GM20000 (cell line): Measurements from ENCODE around the gene KANK4.

Source experiments
- DNase-seq: peaks from one replicate; pipeline ENCODE4 v3.0.0; 2012; ENCODE audit warnings: low spot score
- TF ChIP-seq, protein P1 (sequence below): IDR thresholded peaks from 2 replicates; pipeline ENCODE4 v1.5.1; 2012; ENCODE audit warnings: mild to moderate bottlenecking, control low read depth; ENCODE audit errors: extremely low read depth, missing control alignments

Gene KANK4

GRCh38 chr1:62321446-62321845, 2.2 kb upstream of the KANK4 start:
- no peak for DNase-seq
- TF ChIP-seq, protein P1, sequence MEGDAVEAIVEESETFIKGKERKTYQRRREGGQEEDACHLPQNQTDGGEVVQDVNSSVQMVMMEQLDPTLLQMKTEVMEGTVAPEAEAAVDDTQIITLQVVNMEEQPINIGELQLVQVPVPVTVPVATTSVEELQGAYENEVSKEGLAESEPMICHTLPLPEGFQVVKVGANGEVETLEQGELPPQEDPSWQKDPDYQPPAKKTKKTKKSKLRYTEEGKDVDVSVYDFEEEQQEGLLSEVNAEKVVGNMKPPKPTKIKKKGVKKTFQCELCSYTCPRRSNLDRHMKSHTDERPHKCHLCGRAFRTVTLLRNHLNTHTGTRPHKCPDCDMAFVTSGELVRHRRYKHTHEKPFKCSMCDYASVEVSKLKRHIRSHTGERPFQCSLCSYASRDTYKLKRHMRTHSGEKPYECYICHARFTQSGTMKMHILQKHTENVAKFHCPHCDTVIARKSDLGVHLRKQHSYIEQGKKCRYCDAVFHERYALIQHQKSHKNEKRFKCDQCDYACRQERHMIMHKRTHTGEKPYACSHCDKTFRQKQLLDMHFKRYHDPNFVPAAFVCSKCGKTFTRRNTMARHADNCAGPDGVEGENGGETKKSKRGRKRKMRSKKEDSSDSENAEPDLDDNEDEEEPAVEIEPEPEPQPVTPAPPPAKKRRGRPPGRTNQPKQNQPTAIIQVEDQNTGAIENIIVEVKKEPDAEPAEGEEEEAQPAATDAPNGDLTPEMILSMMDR, result no peak

GRCh38 chr1:62318320-62318755, 896 bp downstream of the KANK4 start:
- TF ChIP-seq, protein P1, result no peak
- no peak for DNase-seq

GRCh38 chr1:62317021-62317768, 2.0 kb downstream of the KANK4 start:
- TF ChIP-seq, protein P1, result no peak
- DNase-seq, result no peak

DNA sequence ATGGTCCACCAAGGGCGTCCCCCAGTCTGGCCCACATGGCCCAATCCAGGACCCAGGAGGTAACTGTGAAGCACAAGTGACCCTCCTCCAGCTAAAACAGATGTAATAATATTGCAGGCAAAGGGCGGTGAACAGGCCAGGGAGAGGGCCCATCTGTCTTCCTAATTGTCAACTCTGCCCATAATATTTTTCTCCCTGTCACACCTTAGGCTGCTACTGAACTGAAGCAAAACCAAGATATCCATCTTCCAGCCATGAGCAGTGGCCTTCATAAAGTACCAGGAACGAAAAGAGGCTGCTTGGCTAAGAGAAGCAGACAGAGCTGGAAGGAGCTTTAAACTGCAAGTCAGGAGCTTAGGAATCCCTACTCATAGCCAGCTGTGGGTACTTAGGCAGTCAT, 3.1 kb downstream of the KANK4 start:
- TF ChIP-seq, protein P1, result no peak
- no peak for DNase-seq

DNA sequence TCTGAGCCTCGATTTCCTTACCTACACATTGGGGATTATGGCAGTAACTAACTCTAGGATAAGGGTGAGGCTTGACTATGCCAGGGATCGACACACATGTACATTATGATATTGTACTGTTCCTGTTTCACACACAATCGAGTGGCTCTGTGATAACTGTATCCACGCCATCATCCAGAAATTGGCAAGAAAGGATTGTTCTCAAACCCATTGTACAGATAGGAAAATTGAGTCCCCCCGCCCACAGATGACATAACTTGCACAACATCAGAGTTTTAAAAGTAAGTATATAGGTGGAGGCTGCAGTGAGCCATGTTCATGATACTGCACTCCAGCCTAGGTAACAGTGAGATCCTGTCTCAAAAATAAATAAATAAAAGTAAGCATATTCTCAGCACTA, 3.8 kb downstream of the KANK4 start:
- DNase-seq, result no peak

GRCh38 chr1:62314454-62315350, 4.5 kb downstream of the KANK4 start:
- TF ChIP-seq, protein P1, result no peak
- no peak for DNase-seq

More for the DNA sequence above, 3.8 kb downstream of the KANK4 start:
- TF ChIP-seq, protein P1, result no peak

- TF ChIP-seq, protein P1, result no peak
Measured at GRCh38 chr1:62312698-62313097, 6.5 kb downstream of the KANK4 start.

More at GRCh38 chr1:62312698-62313097, 6.5 kb downstream of the KANK4 start:
- DNase-seq, result no peak
